Right lobe of liver (tissue), 6 donors: ENCODE data around the gene MACROH2A1. TPM values are rescaled to one million over a fixed set of nuclear protein-coding genes. Genes with fewer than 3 reads are reported as not detected.

ENCODE experiments used
- ATAC-seq, 4 donors: fragments of 200-7000 bp; cut with Tn5 transposase; one replicate each; pipeline ENCODE4 v1.9.1; 2020; ENCODE audit warnings: mild to moderate bottlenecking in 4 of 4, moderate library complexity in 4 of 4
- DNase-seq, 3 donors: peaks; one replicate each; pipeline ENCODE4 v3.0.0-alpha.2; 2020
- H3K27ac ChIP-seq, 3 donors: fragments of 200-600 bp; one replicate each; pipeline ENCODE4 v1.8.0; 2022
- H3K27me3 ChIP-seq, 2 donors: fragments of 200-600 bp; one replicate each; pipeline ENCODE4 v1.8.0; 2022
- H3K36me3 ChIP-seq, 4 donors: fragments of 200-600 bp; sonication (generic) in 1 of 4; one replicate each; pipeline versions ENCODE4 v1.5.1 to v1.8.0; 2017 to 2022; ENCODE audit warnings: control low read depth in 1 of 4
- H3K4me1 ChIP-seq, 4 donors: fragments of 200-600 bp; sonication (generic) in 1 of 4; one replicate each; pipeline versions ENCODE4 v1.5.1 to v1.8.0; 2017 to 2022; ENCODE audit warnings: control low read depth in 1 of 4
- H3K4me3 ChIP-seq, 3 donors: fragments of 200-600 bp; one replicate each; pipeline ENCODE4 v1.8.0; 2022
- H3K9me3 ChIP-seq, 4 donors: fragments of 200-600 bp; sonication (generic) in 1 of 4; one replicate each; pipeline versions ENCODE4 v1.5.1 to v1.8.0; 2017 to 2022; ENCODE audit warnings: control low read depth in 1 of 4
- POLR2A ChIP-seq: fragments of 450-650 bp; IDR thresholded peaks from one replicate; pipeline ENCODE4 v1.6.1; 2017; ENCODE audit warnings: antibody characterized with exemption, mild to moderate bottlenecking
- WGBS: methylation state at CpG from one replicate; pipeline ENCODE4 v1.1.6; 2018; ENCODE audit warnings: low coverage, low lambda C conversion rate; ENCODE audit not compliant: insufficient coverage; ENCODE audit errors: missing lambda C conversion rate; 5-methylcytosine and 5-hydroxymethylcytosine counted together
- intact Hi-C, 2 donors: fragments of 100-400 bp; cut with DNase I; formaldehyde crosslinking; loops; one replicate each; pipeline versions ENCODE4 v1.11.2 to v1.14.1; 2022
- total RNA-seq, 6 experiments: library from RNA; depleted of rRNA in 2 of 6; stranded (reverse); fragments of >200 nt in 2 of 6; fragmentation: NEBNext Ultra II Directional in 3 of 6; extraction: Animal tissue kit (Norgen Biotek cat#: 25700) in 3 of 6; gene quantifications; one replicate each; pipeline versions ENCODE4 v1.1.0 to v1.2.4, GENCODE V29; 2016 to 2023
- TF ChIP-seq, protein P1 (sequence below), 4 donors: fragments of 200-600 bp in 3 of 4; fragments of 450-650 bp in 1 of 4; IDR thresholded peaks; one replicate each; pipeline versions ENCODE4 v1.5.1 to v1.8.0; 2016 to 2022; ENCODE audit warnings: antibody characterized with exemption in 4 of 4, mild to moderate bottlenecking in 2 of 4
- donor health status: DM: no; HTN: yes; CAD: no.
- donor health status: DM: no; HTN: no; CAD: no.
- donor health status: DM: no; HTN: no; CAD: no.
- donor health status: DM: no; HTN: yes; CAD: no.
- donor health status: DM: no; HTN: yes; CAD: no.

The MACROH2A1 gene
- total RNA-seq, 6 experiments from 2014 or later = 40.0 to 113 (median 51.6) TPM

DNA sequence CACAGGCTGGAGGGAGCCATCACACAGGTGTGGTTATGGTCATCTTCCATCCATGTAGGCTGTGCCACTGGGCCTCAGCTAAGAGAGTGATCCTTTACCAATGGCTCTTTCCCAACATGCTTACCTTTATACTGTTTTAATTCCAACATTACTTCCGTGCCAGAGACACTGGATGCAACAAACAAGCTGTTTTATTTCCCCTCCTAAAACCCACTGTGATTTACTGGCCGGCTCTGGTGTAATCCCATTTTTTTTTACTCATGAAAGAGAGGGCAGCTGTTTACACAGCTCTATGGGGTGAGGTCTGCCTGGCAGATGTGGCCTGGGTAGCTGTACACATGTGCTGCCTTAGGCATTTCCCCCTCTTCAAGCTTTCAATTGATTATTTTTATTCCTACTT is 58.5 kb downstream of the MACROH2A1 start:
- intact Hi-C loops = no loop called here
- no peaks in the 10 kb centered on the region for H3K4me1 ChIP-seq
- H3K9me3 ChIP-seq = no peaks in the 10 kb centered on the region
- no peak overlapping the region for H3K27ac ChIP-seq
- TF ChIP-seq, protein P1, sequence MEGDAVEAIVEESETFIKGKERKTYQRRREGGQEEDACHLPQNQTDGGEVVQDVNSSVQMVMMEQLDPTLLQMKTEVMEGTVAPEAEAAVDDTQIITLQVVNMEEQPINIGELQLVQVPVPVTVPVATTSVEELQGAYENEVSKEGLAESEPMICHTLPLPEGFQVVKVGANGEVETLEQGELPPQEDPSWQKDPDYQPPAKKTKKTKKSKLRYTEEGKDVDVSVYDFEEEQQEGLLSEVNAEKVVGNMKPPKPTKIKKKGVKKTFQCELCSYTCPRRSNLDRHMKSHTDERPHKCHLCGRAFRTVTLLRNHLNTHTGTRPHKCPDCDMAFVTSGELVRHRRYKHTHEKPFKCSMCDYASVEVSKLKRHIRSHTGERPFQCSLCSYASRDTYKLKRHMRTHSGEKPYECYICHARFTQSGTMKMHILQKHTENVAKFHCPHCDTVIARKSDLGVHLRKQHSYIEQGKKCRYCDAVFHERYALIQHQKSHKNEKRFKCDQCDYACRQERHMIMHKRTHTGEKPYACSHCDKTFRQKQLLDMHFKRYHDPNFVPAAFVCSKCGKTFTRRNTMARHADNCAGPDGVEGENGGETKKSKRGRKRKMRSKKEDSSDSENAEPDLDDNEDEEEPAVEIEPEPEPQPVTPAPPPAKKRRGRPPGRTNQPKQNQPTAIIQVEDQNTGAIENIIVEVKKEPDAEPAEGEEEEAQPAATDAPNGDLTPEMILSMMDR (IDR thresholded peaks at IDR 0.05) = no peak
- no peak for TF ChIP-seq POLR2A
- 91% methylated on average over 2 of the region's 2 CpGs for WGBS
- H3K4me3 ChIP-seq = no peak overlapping the region
- peaks cover 0 to 72% (median 22%) of the 10 kb centered on the region in 4 donors for H3K36me3 ChIP-seq
- H3K27me3 ChIP-seq = no peaks in the 10 kb centered on the region
- ATAC-seq (no peak), DNase-seq (no peak)

DNA sequence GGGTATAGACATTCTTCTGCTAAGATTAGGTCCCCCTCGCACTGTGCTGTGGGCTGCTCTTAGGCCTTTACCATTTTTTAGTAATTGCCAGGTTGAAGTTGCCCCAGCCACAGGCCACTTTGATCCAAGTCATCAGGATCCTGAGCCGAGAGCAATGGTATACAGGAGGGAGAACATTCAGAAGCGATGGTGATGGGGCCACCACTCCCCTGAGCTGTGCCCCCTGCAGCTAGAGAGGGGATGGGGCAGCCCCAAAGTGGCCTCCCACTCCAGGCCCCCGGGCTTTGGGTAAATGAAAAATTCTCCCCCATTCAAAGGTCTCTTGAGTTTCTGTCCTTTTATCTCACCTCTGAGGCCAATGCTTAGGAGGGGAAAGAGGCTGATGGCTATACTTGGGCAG is 59.4 kb downstream of the MACROH2A1 start:
- H3K4me3 ChIP-seq = no peak overlapping the region
- H3K27me3 ChIP-seq = no peaks in the 10 kb centered on the region
- TF ChIP-seq, protein P1 (IDR thresholded peaks at IDR 0.05) = no peak
- DNase-seq (no peak), ATAC-seq (no peak)
- intact Hi-C loops = no loop called here
- H3K27ac ChIP-seq = no peak overlapping the region
- H3K36me3 ChIP-seq = peaks cover 0 to 69% (median 22%) of the 10 kb centered on the region in 4 donors
- H3K9me3 ChIP-seq = no peaks in the 10 kb centered on the region
- H3K4me1 ChIP-seq = no peaks in the 10 kb centered on the region
- WGBS = 100% methylated on average over 1 of the region's 4 CpGs

- WGBS = no CpG with 5 or more reads among the region's 5 CpGs
Measured at GRCh38 chr5:135339189-135339588, 59.8 kb downstream of the MACROH2A1 start.

DNA sequence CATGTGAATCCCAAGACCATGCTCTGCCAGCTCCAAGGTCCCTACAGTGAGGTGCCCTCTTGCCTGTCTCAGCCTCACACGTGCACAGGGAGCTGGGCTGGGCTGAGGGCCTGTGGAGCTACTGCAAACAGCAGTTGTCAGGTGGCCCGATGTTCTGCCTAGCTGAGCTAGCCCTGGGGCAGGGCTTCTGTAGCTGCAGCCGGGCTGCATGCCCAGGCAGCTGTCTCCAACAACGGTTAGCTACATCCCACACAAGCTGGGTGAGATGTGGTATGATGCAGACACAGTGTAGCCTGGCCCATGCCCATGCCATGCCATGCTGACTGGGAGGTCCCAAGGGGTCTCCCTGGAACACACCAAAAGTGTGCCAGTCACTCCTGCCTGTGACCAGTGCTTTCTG is 62.0 kb downstream of the MACROH2A1 start:
- intact Hi-C loops = no loop called here
- H3K36me3 ChIP-seq = peaks cover 0 to 52% (median 11%) of the 10 kb centered on the region in 4 donors
- H3K27ac ChIP-seq = no peak overlapping the region

More at GRCh38 chr5:135339189-135339588, 59.8 kb downstream of the MACROH2A1 start:
- DNase-seq = no peak
- TF ChIP-seq, protein P1 (IDR thresholded peaks at IDR 0.05) = no peak
- no peak for TF ChIP-seq POLR2A
- H3K27ac ChIP-seq = no peak overlapping the region
- H3K36me3 ChIP-seq = peaks cover 0 to 69% (median 22%) of the 10 kb centered on the region in 4 donors
- H3K9me3 ChIP-seq = no peaks in the 10 kb centered on the region
- no peak overlapping the region for H3K4me3 ChIP-seq
- ATAC-seq = no peak
- intact Hi-C loops = no loop called here
- H3K27me3 ChIP-seq = no peaks in the 10 kb centered on the region
- no peaks in the 10 kb centered on the region for H3K4me1 ChIP-seq

More for the DNA sequence above, 62.0 kb downstream of the MACROH2A1 start:
- H3K4me1 ChIP-seq = no peaks in the 10 kb centered on the region
- H3K27me3 ChIP-seq = no peaks in the 10 kb centered on the region
- DNase-seq (no peak), ATAC-seq (peak in 1 of 4 donors; percentile 18)
- no CpG with 5 or more reads among the region's 4 CpGs for WGBS
- no peak for TF ChIP-seq POLR2A
- TF ChIP-seq, protein P1 (IDR thresholded peaks at IDR 0.05) = no peak
- H3K9me3 ChIP-seq = no peaks in the 10 kb centered on the region
- H3K4me3 ChIP-seq = no peak overlapping the region
